Aorta (tissue), 5 donors: Measurements from ENCODE around the gene MAST4. TPM values are rescaled to one million over a fixed set of nuclear protein-coding genes. Genes with fewer than 3 reads are reported as not detected.

Experiments
- ATAC-seq: fragments of 200-7000 bp; cut with Tn5 transposase; one replicate; pipeline ENCODE4 v1.9.1; 2022; ENCODE audit warnings: moderate library complexity; ENCODE audit not compliant: low FRiP score
- DNase-seq, 2 donors: peaks; one replicate each; pipeline ENCODE4 v3.0.0-alpha.2; 2020
- H3K27ac ChIP-seq, 2 donors: one replicate each; pipeline ENCODE4 v1.5.1; 2013; ENCODE audit warnings: low read length in 2 of 2, mild to moderate bottlenecking in 2 of 2, moderate library complexity in 2 of 2, control low read depth in 1 of 2, inconsistent platforms in 1 of 2, low read depth in 1 of 2
- H3K27me3 ChIP-seq, 2 donors: one replicate each; pipeline ENCODE4 v1.6.1; 2013; ENCODE audit warnings: control low read depth in 1 of 2, low read length in 1 of 2, mild to moderate bottlenecking in 1 of 2, moderate library complexity in 1 of 2; ENCODE audit not compliant: insufficient read depth in 2 of 2, control insufficient read depth in 1 of 2
- H3K36me3 ChIP-seq, 2 donors: one replicate each; pipeline ENCODE4 v1.6.1; 2013; ENCODE audit warnings: control low read depth in 1 of 2, low read length in 1 of 2, mild to moderate bottlenecking in 1 of 2; ENCODE audit not compliant: insufficient read depth in 2 of 2, control insufficient read depth in 1 of 2
- H3K4me1 ChIP-seq, 2 donors: one replicate each; pipeline ENCODE4 v1.6.1; 2013; ENCODE audit warnings: low read length in 2 of 2, control low read depth in 1 of 2, mild to moderate bottlenecking in 1 of 2, moderate library complexity in 1 of 2; ENCODE audit not compliant: insufficient read depth in 2 of 2, control insufficient read depth in 1 of 2
- H3K4me3 ChIP-seq, 2 donors: one replicate each; pipeline ENCODE4 v1.5.1; 2013; ENCODE audit warnings: low read length in 2 of 2, control low read depth in 1 of 2, mild to moderate bottlenecking in 1 of 2
- H3K9me3 ChIP-seq: one replicate; pipeline ENCODE4 v1.6.1; 2013; ENCODE audit warnings: mild to moderate bottlenecking, low read length; ENCODE audit not compliant: control insufficient read depth
- WGBS, 2 donors: extraction: QIAGEN DNeasy Blood & Tissue Kit; methylation state at CpG; one replicate each; pipeline ENCODE4 v1.1.7; 2013; 5-methylcytosine and 5-hydroxymethylcytosine counted together
- intact Hi-C, 2 donors: fragments of 100-400 bp; cut with DNase I; formaldehyde crosslinking; loops; one replicate each; pipeline versions ENCODE4 v1.14.2 to v1.15.0; 2022
- polyA plus RNA-seq, 2 donors: library from polyadenylated mRNA; stranded (reverse); fragments of 200-250 nt; gene quantifications; one replicate each; pipeline ENCODE4 v1.2.3, GENCODE V29; 2013
- total RNA-seq, 2 donors: library from RNA; stranded (reverse); fragmentation: NEBNext Ultra II Directional; extraction: Animal tissue kit (Norgen Biotek cat#: 25700); gene quantifications; one replicate each; pipeline ENCODE4 v1.2.1, GENCODE V29; 2021
- donor health status: healthy with polysubstance abuse.
- donor health status: Bipolar disorder and iron deficiency.
- donor health status: DM: no; HTN: no; CAD: no.
- donor health status: DM: no; HTN: no; CAD: no.
- donor health status: DM: yes; HTN: yes; CAD: no.

Gene MAST4
- total and polyA plus RNA-seq, 4 donors = 2.4 to 66.5 (median 24.9) TPM

GRCh38 chr5:66708368-66708767, 112.2 kb downstream of the MAST4 start:
- Histone ChIP-seq H3K36me3 (no peaks in the 10 kb centered on the region), H3K4me1 (no peaks in the 10 kb centered on the region), H3K4me3 (no peak overlapping the region), H3K27me3 (peaks cover 0 to 2% of the 10 kb centered on the region in 2 donors), H3K27ac (no peak overlapping the region), H3K9me3 (peaks cover 2% of the 10 kb centered on the region)
- intact Hi-C loops = no loop called here
- DNase-seq = no peak
- WGBS, 2 donors = 23 to 34% methylated on average over 1 of the region's 1 CpG
- ATAC-seq = no peak

GRCh38 chr5:66710557-66711088, 114.4 kb downstream of the MAST4 start:
- intact Hi-C loops = no loop called here
- H3K9me3 ChIP-seq = peaks cover 2% of the 10 kb centered on the region
- no peak overlapping the region for H3K27ac ChIP-seq
- no peaks in the 10 kb centered on the region for H3K36me3 ChIP-seq
- H3K27me3 ChIP-seq = no peaks in the 10 kb centered on the region
- DNase-seq = no peak
- no peak for ATAC-seq
- no peak overlapping the region for H3K4me3 ChIP-seq
- no peaks in the 10 kb centered on the region for H3K4me1 ChIP-seq
- WGBS, 2 donors = 52 to 65% methylated on average over 5 of the region's 5 CpGs

GRCh38 chr5:66713998-66714397, 117.8 kb downstream of the MAST4 start:
- Histone ChIP-seq H3K27ac (no peak overlapping the region), H3K36me3 (no peaks in the 10 kb centered on the region), H3K27me3 (no peaks in the 10 kb centered on the region), H3K4me3 (no peak overlapping the region), H3K9me3 (peaks cover 2% of the 10 kb centered on the region), H3K4me1 (no peaks in the 10 kb centered on the region)
- 65 to 72% methylated on average over 3 of the region's 3 CpGs for WGBS, 2 donors
- no peak for ATAC-seq
- intact Hi-C loops = no loop called here
- DNase-seq = no peak

GRCh38 chr5:66717455-66718373, 121.5 kb downstream of the MAST4 start:
- WGBS, 2 donors = 18 to 27% methylated on average over 6 of the region's 6 CpGs
- intact Hi-C loops = no loop called here
- no peak for ATAC-seq

GRCh38 chr5:66718374-66719002, 122.3 kb downstream of the MAST4 start:
- WGBS, 2 donors = 53 to 65% methylated on average over 7 of the region's 7 CpGs
- intact Hi-C loops = no loop called here
- Histone ChIP-seq H3K9me3 (no peaks in the 10 kb centered on the region), H3K36me3 (no peaks in the 10 kb centered on the region), H3K27me3 (no peaks in the 10 kb centered on the region), H3K27ac (no peak overlapping the region), H3K4me3 (no peak overlapping the region), H3K4me1 (no peaks in the 10 kb centered on the region)
- no peak for ATAC-seq
- no peak for DNase-seq

More at GRCh38 chr5:66717455-66718373, 121.5 kb downstream of the MAST4 start:
- H3K9me3 ChIP-seq = peaks cover 1% of the 10 kb centered on the region
- DNase-seq = no peak
- no peaks in the 10 kb centered on the region for H3K36me3 ChIP-seq
- H3K27ac ChIP-seq = no peak overlapping the region
- no peak overlapping the region for H3K4me3 ChIP-seq
- no peaks in the 10 kb centered on the region for H3K27me3 ChIP-seq
- no peaks in the 10 kb centered on the region for H3K4me1 ChIP-seq

- intact Hi-C loops = no loop called here
These were observed 124.6 kb downstream of the MAST4 start for GRCh38 chr5:66720780-66721179.

GRCh38 chr5:66722686-66723085, 126.5 kb downstream of the MAST4 start:
- DNase-seq (no peak), ATAC-seq (no peak)
- intact Hi-C loops = no loop called here
- H3K36me3 ChIP-seq = no peaks in the 10 kb centered on the region
- no peak overlapping the region for H3K27ac ChIP-seq
- no peaks in the 10 kb centered on the region for H3K4me1 ChIP-seq
- H3K27me3 ChIP-seq = no peaks in the 10 kb centered on the region
- H3K4me3 ChIP-seq = no peak overlapping the region
- no peaks in the 10 kb centered on the region for H3K9me3 ChIP-seq
- WGBS, 2 donors = 80 to 84% methylated on average over 4 of the region's 4 CpGs

More at GRCh38 chr5:66720780-66721179, 124.6 kb downstream of the MAST4 start:
- WGBS, 2 donors = 95 to 97% methylated on average over 5 of the region's 5 CpGs
- DNase-seq (no peak), ATAC-seq (no peak)
- no peaks in the 10 kb centered on the region for H3K9me3 ChIP-seq
- no peaks in the 10 kb centered on the region for H3K27me3 ChIP-seq
- no peaks in the 10 kb centered on the region for H3K36me3 ChIP-seq
- no peaks in the 10 kb centered on the region for H3K4me1 ChIP-seq
- H3K27ac ChIP-seq = no peak overlapping the region
- no peak overlapping the region for H3K4me3 ChIP-seq

DNA sequence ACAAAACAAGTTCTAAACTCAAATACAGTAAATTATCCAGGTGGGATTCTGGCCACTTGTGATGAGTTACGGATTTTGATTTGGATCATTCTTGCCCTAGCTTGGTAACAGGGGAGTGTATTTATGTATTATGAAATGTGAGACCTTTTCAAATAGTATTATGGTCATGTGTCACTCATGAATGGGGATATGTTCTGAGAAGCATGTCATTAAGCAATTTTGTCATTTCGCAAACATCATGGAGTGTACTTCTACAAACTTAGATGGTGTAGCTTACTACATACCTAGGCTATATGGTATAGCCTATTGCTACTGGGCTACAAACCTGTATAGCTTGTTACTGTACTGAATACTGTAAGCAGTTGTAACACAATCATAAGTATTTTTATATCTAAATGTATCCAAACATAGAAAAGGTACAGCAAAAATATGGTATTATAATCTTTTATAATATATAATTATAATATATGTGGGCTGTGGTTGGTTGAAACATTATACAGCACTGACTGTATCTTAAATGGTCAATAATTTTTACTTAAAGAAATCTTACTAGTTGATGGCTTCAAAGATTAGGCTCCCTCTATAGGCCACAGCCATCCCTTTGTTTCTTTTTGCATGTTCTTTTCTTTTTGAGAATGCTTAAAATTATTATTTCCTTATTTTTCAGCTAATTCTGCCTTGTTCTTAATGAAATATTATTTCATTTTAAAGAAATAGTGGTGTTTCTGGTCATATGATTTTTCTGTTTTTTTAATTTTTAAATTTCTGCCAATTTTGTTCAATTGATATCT, 128.4 kb downstream of the MAST4 start:
- intact Hi-C loops = no loop called here
- no peaks in the 10 kb centered on the region for H3K27me3 ChIP-seq
- DNase-seq (no peak), ATAC-seq (no peak)
- H3K9me3 ChIP-seq = no peaks in the 10 kb centered on the region
- H3K27ac ChIP-seq = no peak overlapping the region
- H3K36me3 ChIP-seq = no peaks in the 10 kb centered on the region
- 95 to 98% methylated on average over 2 of the region's 2 CpGs for WGBS, 2 donors
- no peak overlapping the region for H3K4me3 ChIP-seq
- H3K4me1 ChIP-seq = no peaks in the 10 kb centered on the region
